ENCODE data around the gene HRCT1. TPM values are rescaled to one million over a fixed set of nuclear protein-coding genes. Genes with fewer than 3 reads are reported as not detected.
A peak's percentile ranks its signal among the peaks of the same experiment; 100 is the strongest.

The HRCT1 gene
- total RNA-seq, 2 donors from 2014 or later, result 4.9 to 12.5 TPM

DNA sequence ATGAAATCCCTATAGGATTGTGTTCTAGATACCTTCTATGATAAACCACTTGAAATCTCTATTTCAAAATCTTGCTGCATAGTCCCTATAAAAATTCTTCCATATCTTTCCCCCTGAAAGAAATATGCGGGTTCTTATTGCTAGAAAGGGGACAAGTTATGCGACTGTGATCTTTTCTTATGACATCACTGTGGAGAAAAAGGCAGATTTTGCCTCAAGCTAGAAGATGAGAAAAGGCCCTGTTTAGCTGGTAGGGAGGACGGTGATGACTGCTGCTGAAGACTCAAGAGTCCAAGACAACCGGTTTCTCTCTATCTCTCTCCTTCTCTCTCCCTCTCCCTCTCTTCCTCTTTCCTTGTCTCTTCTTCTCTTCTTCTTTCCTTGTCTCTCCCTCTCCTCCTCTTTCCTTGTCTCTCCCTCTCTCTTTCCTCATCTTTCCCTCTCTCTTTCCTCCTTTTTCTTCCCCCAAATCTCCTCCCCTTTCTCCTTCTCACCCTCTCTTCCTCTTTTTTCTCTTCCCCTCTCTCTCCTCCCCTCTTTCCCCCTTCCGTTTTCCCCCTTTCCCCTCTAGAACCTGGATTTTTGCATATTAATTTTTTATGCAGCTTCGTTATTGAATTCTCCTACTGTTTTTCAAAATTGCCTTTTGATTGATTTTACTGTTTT is 46.7 kb downstream of the HRCT1 start:
- peak overlapping the region in 1 of 2 donors; percentile 60 for H3K27ac ChIP-seq

DNA sequence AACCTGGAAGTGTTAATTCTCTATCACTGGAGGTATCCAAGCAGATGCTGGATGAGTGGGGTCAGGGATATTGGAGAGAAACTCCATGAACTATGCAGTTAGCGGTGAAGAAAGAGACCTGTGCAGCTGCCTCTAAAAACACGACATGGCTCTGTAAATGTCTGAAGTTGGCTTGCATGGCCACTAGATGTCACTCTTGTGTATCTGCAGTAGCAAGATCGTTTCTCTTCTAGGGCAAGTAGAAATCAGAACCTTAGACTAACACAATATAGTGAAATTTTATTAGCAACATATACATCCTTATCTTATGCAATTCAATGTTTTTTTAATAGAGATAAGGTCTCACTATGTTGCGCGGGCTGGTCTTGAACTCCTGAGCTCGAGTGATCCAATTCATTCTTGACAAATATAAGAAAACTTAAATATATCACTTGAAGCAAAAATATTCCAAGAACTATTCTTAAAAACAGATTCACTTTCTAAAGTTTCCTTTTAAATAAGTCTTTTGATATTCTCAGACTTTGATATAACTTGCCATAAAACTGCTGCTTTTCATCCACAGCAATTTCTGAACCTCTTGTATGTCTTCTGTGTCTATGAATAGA is 49.0 kb downstream of the HRCT1 start:
- no peak for DNase-seq (ENCODE audit: low spot score)
- Histone ChIP-seq H3K9me3 (no peaks in the 10 kb centered on the region), H3K27ac (no peak overlapping the region), H3K4me3 (no peak overlapping the region), H3K4me1 (no peaks in the 10 kb centered on the region), H3K36me3 (no peaks in the 10 kb centered on the region), H3K27me3 (no peaks in the 10 kb centered on the region)
- TF ChIP-seq, protein P1, sequence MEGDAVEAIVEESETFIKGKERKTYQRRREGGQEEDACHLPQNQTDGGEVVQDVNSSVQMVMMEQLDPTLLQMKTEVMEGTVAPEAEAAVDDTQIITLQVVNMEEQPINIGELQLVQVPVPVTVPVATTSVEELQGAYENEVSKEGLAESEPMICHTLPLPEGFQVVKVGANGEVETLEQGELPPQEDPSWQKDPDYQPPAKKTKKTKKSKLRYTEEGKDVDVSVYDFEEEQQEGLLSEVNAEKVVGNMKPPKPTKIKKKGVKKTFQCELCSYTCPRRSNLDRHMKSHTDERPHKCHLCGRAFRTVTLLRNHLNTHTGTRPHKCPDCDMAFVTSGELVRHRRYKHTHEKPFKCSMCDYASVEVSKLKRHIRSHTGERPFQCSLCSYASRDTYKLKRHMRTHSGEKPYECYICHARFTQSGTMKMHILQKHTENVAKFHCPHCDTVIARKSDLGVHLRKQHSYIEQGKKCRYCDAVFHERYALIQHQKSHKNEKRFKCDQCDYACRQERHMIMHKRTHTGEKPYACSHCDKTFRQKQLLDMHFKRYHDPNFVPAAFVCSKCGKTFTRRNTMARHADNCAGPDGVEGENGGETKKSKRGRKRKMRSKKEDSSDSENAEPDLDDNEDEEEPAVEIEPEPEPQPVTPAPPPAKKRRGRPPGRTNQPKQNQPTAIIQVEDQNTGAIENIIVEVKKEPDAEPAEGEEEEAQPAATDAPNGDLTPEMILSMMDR (IDR thresholded peaks at IDR 0.05), result peak; percentile 66 to 90

More for the DNA sequence above, 46.7 kb downstream of the HRCT1 start:
- Histone ChIP-seq H3K4me1 (peaks cover 0 to 9% of the 10 kb centered on the region in 2 donors), H3K36me3 (no peaks in the 10 kb centered on the region), H3K9me3 (no peaks in the 10 kb centered on the region), H3K4me3 (no peak overlapping the region), H3K27me3 (no peaks in the 10 kb centered on the region)
- TF ChIP-seq, protein P1 (IDR thresholded peaks at IDR 0.05), result no peak
- DNase-seq (ENCODE audit: low spot score), result no peak

DNA sequence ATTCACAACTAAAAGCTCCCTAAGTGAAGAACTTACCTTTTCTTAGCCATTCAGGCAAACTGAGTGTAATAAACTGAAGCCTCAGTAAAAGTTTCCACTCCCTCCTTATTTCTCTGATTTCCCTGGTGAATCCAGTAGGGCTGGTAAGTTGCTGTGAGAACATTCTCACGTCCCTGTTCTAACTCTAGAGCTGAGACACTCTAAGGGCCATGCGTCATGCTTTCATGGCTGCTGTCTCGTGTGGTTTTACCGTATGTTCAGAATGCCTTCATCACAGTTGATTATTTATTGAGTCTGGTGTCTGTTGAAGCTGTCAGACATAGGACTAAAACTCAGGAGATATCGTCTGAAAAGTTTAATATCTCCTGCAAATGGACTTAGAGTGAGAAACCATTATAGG is 50.6 kb downstream of the HRCT1 start:
- Histone ChIP-seq H3K27ac (no peak overlapping the region), H3K4me1 (no peaks in the 10 kb centered on the region), H3K4me3 (no peak overlapping the region), H3K27me3 (no peaks in the 10 kb centered on the region), H3K9me3 (no peaks in the 10 kb centered on the region), H3K36me3 (no peaks in the 10 kb centered on the region)
- DNase-seq (ENCODE audit: low spot score), result no peak
- TF ChIP-seq, protein P1 (IDR thresholded peaks at IDR 0.05), result no peak

Other genes starting within 250 kb of the HRCT1 start
- gene RMRP, start 248.2 kb upstream of the HRCT1 start, total RNA-seq, result 100 to 1,000 TPM in 1 of 2 donors, not detected in 1; 431 TPM
- gene CCDC107, start 247.9 kb upstream of the HRCT1 start, total RNA-seq, result 10 to 100 TPM; 38.5 to 64.3 TPM
- under 1 TPM in 1 of 2 donors, not detected in 1; 0.44 TPM for gene ARHGEF39, start 241.0 kb upstream of the HRCT1 start, total RNA-seq
- 1 to 10 TPM; 5.5 to 5.9 TPM for gene CA9, start 232.3 kb upstream of the HRCT1 start, total RNA-seq
- gene TPM2, start 216.3 kb upstream of the HRCT1 start, total RNA-seq, result 100 to 1,000 TPM; 599 to 915 TPM
- gene TLN1, start 174.0 kb upstream of the HRCT1 start, total RNA-seq, result 100 to 1,000 TPM; 273 to 370 TPM
- gene CREB3, start 173.5 kb upstream of the HRCT1 start, total RNA-seq, result 10 to 100 TPM; 34.6 to 48.5 TPM
- gene GBA2, start 157.0 kb upstream of the HRCT1 start, total RNA-seq, result 10 to 100 TPM; 64.1 to 76.3 TPM
- 10 to 100 TPM; 21.3 to 25.7 TPM for gene RGP1, start 156.9 kb upstream of the HRCT1 start, total RNA-seq
- gene MSMP, start 151.9 kb upstream of the HRCT1 start, total RNA-seq, result not detected
- 10 to 100 TPM; 17.7 to 27.2 TPM for gene NPR2, start 114.6 kb upstream of the HRCT1 start, total RNA-seq
- gene SPAG8, start 93.9 kb upstream of the HRCT1 start, total RNA-seq, result 1 to 10 TPM; 1.6 to 4.1 TPM
- gene HINT2, start 91.2 kb upstream of the HRCT1 start, total RNA-seq, result 10 to 100 TPM; 31.3 to 35.0 TPM
- not detected for gene FAM221B, start 77.5 kb upstream of the HRCT1 start, total RNA-seq
- gene TMEM8B, start 77.0 kb upstream of the HRCT1 start, total RNA-seq, result 10 to 100 TPM; 10.3 TPM
- gene OR13J1, start 35.8 kb upstream of the HRCT1 start, total RNA-seq, result not detected
- 1 to 10 TPM; 3.8 to 6.3 TPM for gene SPAAR, start 3.3 kb downstream of the HRCT1 start, total RNA-seq
- gene OR2S2, start 52.0 kb downstream of the HRCT1 start, total RNA-seq, result not detected
- gene RECK, start 130.7 kb downstream of the HRCT1 start, total RNA-seq, result 1 to 10 TPM; 7.6 to 8.9 TPM
- 10 to 100 TPM; 11.2 to 11.6 TPM for gene GLIPR2, start 230.5 kb downstream of the HRCT1 start, total RNA-seq